Suprapubic skin (tissue), 4 donors: ENCODE data around the gene CHST7. TPM values are rescaled to one million over a fixed set of nuclear protein-coding genes. Genes with fewer than 3 reads are reported as not detected.
A peak's percentile ranks its signal among the peaks of the same experiment; 100 is the strongest.

Experiments
- DNase-seq, 2 donors: peaks; one replicate each; pipeline ENCODE4 v3.0.0-alpha.2; 2019; ENCODE audit warnings: low spot score in 2 of 2
- H3K27ac ChIP-seq: fragments of 200-600 bp; sonication (generic); one replicate; pipeline ENCODE4 v1.5.1; 2019
- H3K27me3 ChIP-seq: fragments of 200-600 bp; sonication (generic); one replicate; pipeline ENCODE4 v1.5.1; 2019
- H3K36me3 ChIP-seq: fragments of 200-600 bp; sonication (generic); one replicate; pipeline ENCODE4 v1.5.1; 2019
- H3K4me1 ChIP-seq: fragments of 200-600 bp; sonication (generic); one replicate; pipeline ENCODE4 v1.5.1; 2019
- H3K4me3 ChIP-seq: fragments of 200-600 bp; sonication (generic); one replicate; pipeline ENCODE4 v1.5.1; 2019; ENCODE audit warnings: mild to moderate bottlenecking
- H3K9me3 ChIP-seq: fragments of 200-600 bp; sonication (generic); one replicate; pipeline ENCODE4 v1.5.1; 2019
- CTCF ChIP-seq, 2 donors: fragments of 200-600 bp in 1 of 2; fragments of 450-650 bp in 1 of 2; sonication (generic) in 1 of 2; IDR thresholded peaks; one replicate each; pipeline ENCODE4 v1.5.1; 2016 to 2019; ENCODE audit warnings: antibody characterized with exemption in 2 of 2, mild to moderate bottlenecking in 1 of 2, moderate library complexity in 1 of 2
- EP300 ChIP-seq: sonication (generic); formaldehyde crosslinking; IDR thresholded peaks from one replicate; pipeline ENCODE4 v1.6.1; 2017; ENCODE audit warnings: antibody characterized with exemption
- POLR2A ChIP-seq, 2 donors: fragments of 450-650 bp; IDR thresholded peaks; one replicate each; pipeline ENCODE4 v1.6.1; 2017; ENCODE audit warnings: antibody characterized with exemption in 2 of 2, mild to moderate bottlenecking in 2 of 2, moderate library complexity in 2 of 2
- POLR2AphosphoS5 ChIP-seq, 3 donors: sonication (generic); formaldehyde crosslinking; IDR thresholded peaks; one replicate each; pipeline ENCODE4 v1.6.1; 2017; ENCODE audit warnings: antibody characterized with exemption in 3 of 3
- WGBS: methylation state at CpG from one replicate; pipeline ENCODE4 v1.1.5; 2018; 5-methylcytosine and 5-hydroxymethylcytosine counted together
- total RNA-seq, 4 donors: library from RNA; depleted of rRNA; stranded (reverse); fragments of >200 nt; gene quantifications; one replicate each; pipeline ENCODE4 v1.1.0, GENCODE V29; 2016

Gene CHST7
- total RNA-seq, 4 donors from 2014 or later, result 5.8 to 7.9 (median 7.0) TPM

DNA sequence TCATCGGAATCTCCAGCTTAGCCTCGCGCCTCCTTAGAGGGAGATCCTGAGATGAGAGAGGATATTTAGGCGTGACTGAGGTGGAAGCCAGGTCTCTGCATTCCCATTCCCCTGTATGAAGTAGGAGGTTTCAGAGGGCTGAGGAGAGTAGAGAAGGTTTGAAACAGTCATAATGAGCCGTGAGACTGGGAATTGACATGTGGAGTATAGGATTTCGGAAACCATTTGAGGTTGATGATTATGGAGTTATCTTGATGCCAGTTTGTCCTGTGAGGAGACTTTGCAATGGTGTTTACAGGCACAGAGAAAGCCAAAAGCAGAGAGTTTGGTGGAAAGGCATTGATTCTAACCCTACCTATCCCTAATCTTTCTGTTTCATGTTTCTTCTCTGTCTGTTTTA is 2.0 kb downstream of the CHST7 start:
- Histone ChIP-seq H3K36me3 (no peaks in the 10 kb centered on the region), H3K9me3 (no peaks in the 10 kb centered on the region), H3K4me1 (peaks cover 18% of the 10 kb centered on the region), H3K27me3 (no peaks in the 10 kb centered on the region), H3K27ac (peak overlapping the region; percentile 10), H3K4me3 (peak overlapping the region; percentile 61)
- DNase-seq, result no peak
- WGBS, result 59% methylated on average over 6 of the region's 6 CpGs
- TF ChIP-seq POLR2AphosphoS5 (IDR thresholded peaks at IDR 0.05) (no peak), EP300 (no peak), POLR2A (IDR thresholded peaks at IDR 0.05) (no peak), CTCF (IDR thresholded peaks at IDR 0.05) (no peak)

DNA sequence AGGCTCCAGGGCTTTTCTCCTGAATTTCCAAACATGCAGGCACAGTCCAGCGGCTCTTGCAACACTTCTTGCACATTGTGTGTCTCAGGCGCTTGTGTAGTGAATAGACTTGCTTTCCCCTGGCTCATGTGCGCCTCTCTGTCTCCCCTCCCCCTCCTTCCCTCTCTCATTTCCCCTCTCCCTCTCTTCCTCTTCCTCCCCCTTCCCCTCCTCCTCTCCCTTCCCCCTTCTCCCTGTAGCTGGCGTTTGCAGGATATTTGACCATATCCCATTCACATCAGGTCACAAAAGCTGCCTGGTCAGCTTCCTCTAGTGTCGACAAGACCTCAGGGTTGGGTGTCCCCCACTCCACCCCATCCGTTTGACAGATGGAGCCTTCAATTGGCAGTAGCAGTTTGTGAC is 2.4 kb downstream of the CHST7 start:
- Histone ChIP-seq H3K4me1 (peaks cover 18% of the 10 kb centered on the region), H3K27me3 (no peaks in the 10 kb centered on the region), H3K9me3 (no peaks in the 10 kb centered on the region), H3K27ac (peak overlapping the region; percentile 10), H3K36me3 (no peaks in the 10 kb centered on the region), H3K4me3 (peak overlapping the region; percentile 61)
- no peak for DNase-seq
- no peak for TF ChIP-seq POLR2AphosphoS5 (IDR thresholded peaks at IDR 0.05)
- 31% methylated on average over 6 of the region's 6 CpGs for WGBS

DNA sequence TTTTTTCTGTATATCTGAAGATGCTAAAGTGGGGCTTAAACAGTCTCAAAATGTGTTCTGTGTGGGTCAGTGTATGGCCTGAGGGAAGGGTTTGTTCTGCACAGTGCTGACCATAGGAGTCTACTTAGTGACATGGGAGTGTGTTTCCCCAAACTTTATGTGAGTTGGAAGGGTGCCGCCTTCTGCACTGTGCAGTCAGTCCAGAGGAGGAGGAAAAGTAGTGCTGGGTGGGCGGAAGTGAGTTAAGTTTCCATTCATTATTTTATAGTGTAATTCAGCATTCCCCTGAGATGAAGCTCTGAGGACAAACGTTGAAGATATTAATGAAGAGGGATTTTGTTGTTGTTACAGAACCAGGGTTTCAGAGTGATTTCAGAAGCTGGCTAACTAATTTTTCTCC is 2.9 kb downstream of the CHST7 start:
- Histone ChIP-seq H3K4me1 (peaks cover 18% of the 10 kb centered on the region), H3K4me3 (peak overlapping the region; percentile 61), H3K9me3 (no peaks in the 10 kb centered on the region), H3K36me3 (no peaks in the 10 kb centered on the region), H3K27ac (no peak overlapping the region), H3K27me3 (no peaks in the 10 kb centered on the region)
- 52% methylated on average over 3 of the region's 3 CpGs for WGBS
- TF ChIP-seq POLR2AphosphoS5 (IDR thresholded peaks at IDR 0.05) (no peak), EP300 (no peak), POLR2A (IDR thresholded peaks at IDR 0.05) (no peak), CTCF (IDR thresholded peaks at IDR 0.05) (no peak)
- DNase-seq, result no peak

GRCh38 chrX:46577221-46578005 is 3.8 kb downstream of the CHST7 start:
- Histone ChIP-seq H3K9me3 (no peaks in the 10 kb centered on the region), H3K4me3 (peak overlapping the region; percentile 61), H3K4me1 (peaks cover 24% of the 10 kb centered on the region), H3K27me3 (no peaks in the 10 kb centered on the region), H3K27ac (no peak overlapping the region), H3K36me3 (no peaks in the 10 kb centered on the region)
- TF ChIP-seq POLR2AphosphoS5 (IDR thresholded peaks at IDR 0.05) (no peak), EP300 (no peak), CTCF (IDR thresholded peaks at IDR 0.05) (no peak), POLR2A (IDR thresholded peaks at IDR 0.05) (no peak)
- 74% methylated on average over 7 of the region's 7 CpGs for WGBS
- no peak for DNase-seq

GRCh38 chrX:46579250-46579649 is 5.7 kb downstream of the CHST7 start:
- Histone ChIP-seq H3K36me3 (no peaks in the 10 kb centered on the region), H3K27me3 (no peaks in the 10 kb centered on the region), H3K4me1 (peaks cover 28% of the 10 kb centered on the region), H3K27ac (no peak overlapping the region), H3K4me3 (no peak overlapping the region), H3K9me3 (no peaks in the 10 kb centered on the region)
- no peak for TF ChIP-seq EP300
- no peak for TF ChIP-seq CTCF (IDR thresholded peaks at IDR 0.05)
- no peak for TF ChIP-seq POLR2AphosphoS5 (IDR thresholded peaks at IDR 0.05)
- no peak for TF ChIP-seq POLR2A (IDR thresholded peaks at IDR 0.05)
- WGBS, result 86% methylated on average over 1 of the region's 1 CpG
- no peak for DNase-seq
